Measurements from ENCODE around the gene HPN.
"Not testable (repeated sequence)": the region's sequence is repeated elsewhere in the genome, so short reads cannot be mapped to it uniquely, and the experiment has no call there.

Gene HPN

DNA sequence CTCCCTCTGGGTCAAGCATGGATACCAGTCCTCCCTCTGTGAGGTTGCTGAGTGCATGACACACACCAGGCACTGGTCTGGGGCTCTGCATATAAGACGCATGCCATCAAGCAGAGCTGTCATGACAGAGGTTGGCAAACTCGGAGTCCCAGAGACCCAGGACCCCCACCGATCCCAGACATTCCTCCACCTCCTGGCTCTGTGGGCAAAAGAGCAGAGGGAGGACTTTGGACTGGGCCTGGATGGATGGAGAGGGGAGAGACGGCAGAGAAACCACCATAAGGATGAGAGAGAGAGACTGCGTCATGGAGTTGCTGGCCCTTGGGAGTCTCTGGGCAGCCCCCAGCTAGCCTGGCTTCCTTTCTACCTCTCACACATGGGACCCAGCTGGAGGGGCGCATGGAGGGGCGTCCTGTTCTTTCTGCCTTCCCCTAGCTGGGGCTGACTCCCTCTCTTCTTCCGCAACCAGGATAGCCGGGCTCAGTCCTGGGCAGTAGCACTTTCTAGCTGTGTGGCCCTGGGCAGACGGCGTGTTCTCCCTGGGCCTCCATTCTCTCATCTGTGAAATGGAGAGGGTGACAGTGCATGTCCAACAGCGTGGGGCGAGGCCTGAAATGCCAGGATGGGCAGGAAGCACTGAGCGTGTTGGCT, 1.6 kb downstream of the HPN start:
- no peak for DNase-seq (ENCODE audit: low read depth)

DNA sequence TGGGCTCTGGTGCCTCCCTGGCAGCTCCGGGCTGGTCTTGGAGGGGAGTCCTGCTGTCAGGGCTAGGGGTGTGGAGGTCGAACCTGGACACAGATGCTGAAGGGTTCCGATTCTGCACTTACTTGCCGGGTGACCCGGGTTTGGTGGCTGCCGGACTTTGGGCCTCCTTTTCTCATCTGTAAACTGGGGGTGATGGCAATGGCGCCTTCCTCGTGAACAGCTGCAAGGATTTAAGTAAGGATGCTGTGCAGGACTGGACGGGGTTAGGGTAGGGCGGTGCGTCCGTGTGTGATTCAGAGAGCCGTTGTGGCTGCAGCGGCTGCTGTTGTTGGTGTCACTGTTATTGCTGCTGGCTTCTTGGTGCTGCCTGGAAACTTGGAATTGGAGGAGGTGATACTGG, 2.4 kb downstream of the HPN start:
- DNase-seq (ENCODE audit: low read depth) = no peak

DNA sequence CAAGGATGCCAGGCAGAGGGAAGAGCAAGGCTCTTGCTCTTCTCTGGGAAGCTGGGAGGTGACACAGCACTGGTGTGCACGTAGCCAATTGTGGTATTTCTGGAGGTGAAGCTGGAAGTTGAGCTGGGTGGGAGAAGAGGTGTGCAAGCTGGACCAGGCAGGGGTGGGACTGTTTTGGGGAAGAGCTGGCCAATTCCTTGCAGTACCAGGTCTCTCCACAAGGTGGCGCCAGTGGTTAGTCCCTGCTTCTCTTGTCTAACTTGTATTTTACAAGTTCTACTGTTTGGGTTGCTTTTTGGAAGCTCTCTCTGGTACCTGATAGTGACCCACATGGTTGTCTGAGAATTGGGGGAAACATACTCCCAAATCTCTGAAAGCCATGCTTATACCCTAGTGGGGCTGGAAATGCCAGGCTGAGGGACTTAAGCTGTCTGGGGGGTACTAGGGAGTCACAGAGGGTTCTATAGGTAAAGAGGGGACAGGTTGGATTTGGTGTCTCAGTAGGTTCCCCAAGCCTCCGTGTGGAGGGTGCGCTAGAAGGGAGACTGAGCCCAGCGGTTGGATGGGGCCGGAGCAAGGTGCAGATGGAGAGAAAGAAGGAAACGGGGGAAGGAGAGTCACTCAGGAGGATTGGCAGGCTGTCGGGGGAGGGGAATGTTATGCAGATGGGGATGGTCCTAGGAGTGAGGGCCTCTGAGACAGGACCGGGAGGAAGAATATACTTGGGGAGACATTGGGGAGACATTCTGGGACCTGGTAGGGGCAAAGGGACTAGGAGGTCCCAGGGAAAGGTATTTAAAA, 3.0 kb downstream of the HPN start:
- no peak for DNase-seq (ENCODE audit: low read depth)

DNA sequence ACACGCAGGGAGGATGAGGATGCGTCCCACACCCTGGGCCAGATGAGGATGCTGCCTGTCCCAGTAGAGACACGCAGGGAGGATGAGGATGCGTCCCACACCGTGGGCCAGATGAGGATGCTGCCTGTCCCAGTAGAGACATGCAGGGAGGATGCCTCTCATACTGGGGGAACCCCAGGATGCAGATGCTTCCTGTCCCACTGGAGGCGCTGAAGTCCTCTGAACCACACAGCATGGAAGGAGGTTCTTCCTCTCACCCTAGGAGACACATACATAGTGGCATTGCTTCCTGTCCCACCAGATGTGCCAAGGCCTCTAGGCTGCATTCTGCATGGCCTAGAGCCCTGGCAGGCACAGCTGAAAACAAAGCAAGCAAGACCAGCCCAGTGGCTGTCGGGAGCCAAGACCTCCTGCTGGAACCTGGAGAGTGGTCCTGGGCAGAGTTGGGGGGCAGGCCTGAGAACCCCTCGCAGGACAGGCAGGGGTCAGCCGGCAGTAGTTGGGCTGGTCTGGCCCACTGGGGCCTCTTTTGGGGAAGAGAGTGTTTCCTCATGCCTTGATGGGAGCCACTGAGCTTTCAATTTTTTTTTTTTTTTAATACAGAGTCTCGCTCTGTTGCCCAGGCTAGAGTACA, 4.3 kb downstream of the HPN start:
- DNase-seq (ENCODE audit: low read depth) = no peak

- no peak for DNase-seq (ENCODE audit: low read depth)
Measured at GRCh38 chr19:35046461-35046860, 4.9 kb downstream of the HPN start.

GRCh38 chr19:35048911-35049411, 7.4 kb downstream of the HPN start:
- DNase-seq (ENCODE audit: low read depth) = no peak

DNA sequence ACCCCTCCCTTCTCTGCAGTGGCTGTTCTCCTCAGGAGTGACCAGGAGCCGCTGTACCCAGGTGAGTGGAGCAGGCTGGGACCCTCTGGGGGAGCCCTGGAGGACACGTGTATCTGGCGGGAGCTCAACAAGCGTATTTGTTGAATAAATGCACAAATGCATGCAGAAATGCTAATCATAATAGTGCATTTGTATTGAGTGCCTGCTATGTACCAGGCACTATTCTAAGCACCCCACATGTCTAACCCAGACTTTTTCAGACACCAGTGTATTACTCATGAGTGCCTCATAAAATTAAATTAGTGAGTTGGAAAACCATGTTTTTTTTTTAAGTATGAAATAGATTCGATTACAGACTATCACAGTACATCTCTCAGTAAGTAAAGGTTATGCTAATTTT, 7.9 kb downstream of the HPN start:
- no peak for DNase-seq (ENCODE audit: low read depth)

DNA sequence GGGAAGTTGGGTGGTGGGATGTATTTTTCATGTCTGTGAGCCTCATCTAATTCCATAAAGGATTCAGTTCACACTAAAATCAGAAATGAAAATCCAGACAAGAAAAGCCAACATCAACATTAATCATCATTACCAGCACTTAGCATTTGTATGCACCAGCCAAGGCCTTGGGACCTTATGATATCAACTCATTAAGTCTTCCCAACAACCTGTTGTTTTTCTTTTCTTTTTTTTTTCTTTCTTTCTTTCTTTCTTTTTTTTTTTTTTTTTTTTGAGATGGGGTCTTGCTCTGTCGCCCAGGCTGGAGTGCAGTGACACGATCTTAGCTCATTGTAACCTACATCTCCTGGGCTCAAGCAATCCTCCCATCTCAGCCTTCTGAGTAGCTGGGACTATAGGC, 9.1 kb downstream of the HPN start:
- not testable (repeated sequence) for DNase-seq (ENCODE audit: low read depth)

GRCh38 chr19:35051268-35051667, 9.7 kb downstream of the HPN start:
- not testable (repeated sequence) for DNase-seq (ENCODE audit: low read depth)

DNA sequence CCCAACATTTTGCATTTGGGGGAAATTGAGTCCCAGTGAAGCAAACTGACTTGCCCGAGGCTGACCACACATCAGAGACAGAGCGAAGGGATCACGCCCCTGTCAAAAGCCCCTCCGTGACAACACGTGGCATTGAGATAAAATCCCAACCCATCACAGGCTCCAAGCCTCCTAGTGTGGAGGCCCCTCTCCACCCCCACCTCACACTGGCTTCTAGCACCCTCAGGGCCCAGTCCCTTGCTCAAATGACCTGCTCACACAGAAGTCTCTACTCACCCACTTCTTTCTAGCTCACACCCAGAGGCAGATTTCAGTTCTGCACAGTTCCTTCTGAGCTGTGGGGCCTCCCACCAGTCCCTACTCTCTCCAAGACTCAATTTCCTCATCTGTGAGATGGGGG, 10.3 kb downstream of the HPN start:
- DNase-seq (ENCODE audit: low read depth) = no peak

DNA sequence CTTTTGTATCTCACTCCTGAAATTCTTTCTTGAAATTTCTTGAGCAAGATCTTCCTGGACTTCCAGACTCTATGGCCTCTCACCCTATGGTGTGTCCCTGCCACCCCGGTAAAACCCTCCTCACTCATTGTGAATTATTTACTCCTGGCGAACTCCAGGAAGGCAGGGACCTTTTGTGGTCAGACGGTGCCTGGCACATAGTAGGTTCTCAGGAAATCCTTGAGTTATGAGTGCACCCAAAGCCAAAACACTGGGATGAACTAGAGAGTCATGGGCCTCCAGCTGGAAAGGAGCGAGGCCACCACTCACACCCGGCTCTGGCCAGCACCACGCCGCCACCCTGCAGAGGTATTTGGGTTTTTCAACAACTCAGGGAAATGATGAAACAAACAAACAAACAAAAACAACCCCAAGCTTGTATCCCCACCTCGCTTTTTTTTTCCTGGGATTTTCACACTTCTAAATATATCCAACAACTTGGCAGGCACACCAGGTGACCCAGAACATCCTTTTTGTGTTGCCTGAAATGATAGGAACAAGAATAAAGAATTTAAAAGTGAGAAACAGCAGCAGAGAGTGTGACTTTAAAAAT, 11.2 kb downstream of the HPN start:
- DNase-seq (ENCODE audit: low read depth) = no peak

- DNase-seq (ENCODE audit: low read depth) = no peak
Measured at GRCh38 chr19:35053667-35054293, 12.3 kb downstream of the HPN start.

- DNase-seq (ENCODE audit: low read depth) = no peak
Measured at GRCh38 chr19:35054626-35055025, 13.1 kb downstream of the HPN start.

GRCh38 chr19:35055715-35056179, 14.2 kb downstream of the HPN start:
- no peak for DNase-seq (ENCODE audit: low read depth)

GRCh38 chr19:35056513-35057063, 15.1 kb downstream of the HPN start:
- DNase-seq (ENCODE audit: low read depth) = no peak

DNA sequence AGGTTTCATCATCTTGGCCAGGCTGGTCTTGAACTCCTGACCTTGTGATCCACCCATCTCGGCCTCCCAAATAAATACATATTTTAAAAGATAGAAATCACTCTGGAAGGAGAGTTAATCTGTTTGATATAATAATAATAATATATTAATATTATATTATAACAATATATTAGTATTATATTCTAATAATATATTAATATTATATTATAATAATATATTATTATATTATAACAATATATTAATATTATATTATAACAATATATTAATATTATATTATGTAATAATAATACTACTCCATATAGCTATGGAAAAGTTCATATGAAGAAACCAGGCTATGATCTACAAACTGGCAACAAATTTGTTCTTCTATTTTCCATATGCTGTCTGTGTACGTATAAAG, 16.8 kb downstream of the HPN start:
- no peak for DNase-seq (ENCODE audit: low read depth)

GRCh38 chr19:35059006-35059798, 17.7 kb downstream of the HPN start:
- DNase-seq (ENCODE audit: low read depth) = no peak

GRCh38 chr19:35059799-35060091, 18.2 kb downstream of the HPN start:
- DNase-seq (ENCODE audit: low read depth) = no peak

DNA sequence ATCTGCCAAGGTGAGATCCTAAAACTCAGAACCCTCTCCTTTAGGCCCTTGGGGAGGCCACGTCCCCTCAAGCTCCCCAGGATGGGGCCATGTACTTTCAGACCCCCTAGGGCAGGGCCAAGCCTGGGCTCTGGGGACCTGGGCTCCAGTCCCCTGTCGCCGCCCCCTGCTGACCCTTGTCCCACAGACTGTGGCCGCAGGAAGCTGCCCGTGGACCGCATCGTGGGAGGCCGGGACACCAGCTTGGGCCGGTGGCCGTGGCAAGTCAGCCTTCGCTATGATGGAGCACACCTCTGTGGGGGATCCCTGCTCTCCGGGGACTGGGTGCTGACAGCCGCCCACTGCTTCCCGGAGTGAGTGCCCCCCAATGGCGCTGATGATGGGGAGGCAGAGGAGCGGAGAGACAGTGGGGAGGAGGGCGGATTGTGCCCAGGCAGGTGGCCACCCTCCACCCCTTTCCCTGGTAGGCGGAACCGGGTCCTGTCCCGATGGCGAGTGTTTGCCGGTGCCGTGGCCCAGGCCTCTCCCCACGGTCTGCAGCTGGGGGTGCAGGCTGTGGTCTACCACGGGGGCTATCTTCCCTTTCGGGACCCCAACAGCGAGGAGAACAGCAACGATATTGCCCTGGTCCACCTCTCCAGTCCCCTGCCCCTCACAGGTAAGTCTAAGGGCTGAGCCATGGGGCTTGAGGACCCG, 18.8 kb downstream of the HPN start:
- DNase-seq (ENCODE audit: low read depth) = no peak

GRCh38 chr19:35061583-35062373, 20.3 kb downstream of the HPN start:
- DNase-seq (ENCODE audit: low read depth) = no peak

Data from GM04503 (cell line).